Ascending aorta (tissue), 2 donors: Measurements from ENCODE around the gene INPP5J. TPM values are rescaled to one million over a fixed set of nuclear protein-coding genes. Genes with fewer than 3 reads are reported as not detected.

Experiments
- DNase-seq, 2 donors: peaks; one replicate each; pipeline ENCODE4 v3.0.0-alpha.2; 2019; ENCODE audit warnings: low spot score in 2 of 2
- H3K27ac ChIP-seq, 2 donors: fragments of 200-600 bp; sonication (generic); one replicate each; pipeline ENCODE4 v1.5.1; 2016 to 2017; ENCODE audit warnings: mild to moderate bottlenecking in 1 of 2
- H3K27me3 ChIP-seq: fragments of 200-600 bp; sonication (generic); one replicate; pipeline ENCODE4 v1.5.1; 2017
- H3K36me3 ChIP-seq, 2 donors: fragments of 200-600 bp; sonication (generic); one replicate each; pipeline ENCODE4 v1.5.1; 2016
- H3K4me1 ChIP-seq, 2 donors: fragments of 200-600 bp; sonication (generic); one replicate each; pipeline ENCODE4 v1.5.1; 2016 to 2017; ENCODE audit warnings: mild to moderate bottlenecking in 1 of 2
- H3K4me3 ChIP-seq, 2 donors: fragments of 200-600 bp; sonication (generic); one replicate each; pipeline ENCODE4 v1.5.1; 2016 to 2017; ENCODE audit warnings: mild to moderate bottlenecking in 1 of 2
- H3K9me3 ChIP-seq, 2 donors: fragments of 200-600 bp; sonication (generic); one replicate each; pipeline ENCODE4 v1.5.1; 2016
- intact Hi-C: fragments of 100-400 bp; cut with DNase I; formaldehyde crosslinking; loops from one replicate; pipeline ENCODE4 v1.15.1; 2023
- total RNA-seq: library from RNA; depleted of rRNA; stranded (reverse); fragments of >200 nt; gene quantifications from one replicate; pipeline ENCODE4 v1.1.0, GENCODE V29; 2016
- TF ChIP-seq, protein P1 (sequence below), 3 experiments: fragments of 200-600 bp in 2 of 3; fragments of 450-650 bp in 1 of 3; sonication (generic) in 2 of 3; IDR thresholded peaks; one replicate each; pipeline ENCODE4 v1.5.1; 2016 to 2019; ENCODE audit warnings: antibody characterized with exemption in 3 of 3, mild to moderate bottlenecking in 1 of 3, moderate library complexity in 1 of 3

Gene INPP5J
- total RNA-seq, 1 donor from 2014 or later, result 1.3 TPM

DNA sequence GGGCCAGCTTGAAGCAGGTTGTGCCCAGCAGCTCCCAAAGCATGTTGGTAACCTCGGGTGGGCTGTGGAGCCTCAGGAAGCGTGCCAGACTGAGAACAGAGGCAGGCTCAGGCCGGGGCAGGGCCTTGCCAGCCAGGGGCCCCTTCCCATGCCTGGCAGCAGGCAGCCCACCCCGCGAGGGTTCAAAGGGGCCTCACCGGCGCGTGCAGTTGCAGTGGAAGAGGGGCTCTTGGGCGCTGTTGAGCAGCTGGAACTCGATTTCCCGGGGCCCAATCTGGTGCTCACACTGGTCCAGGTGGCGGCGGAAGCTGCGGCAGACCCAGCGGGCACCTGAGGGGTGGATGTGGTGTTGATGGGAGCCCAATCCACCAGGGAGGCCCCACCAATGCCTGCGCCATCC is 13.9 kb downstream of the INPP5J start:
- Histone ChIP-seq H3K27me3 (no peaks in the 10 kb centered on the region), H3K9me3 (no peaks in the 10 kb centered on the region), H3K27ac (no peak overlapping the region), H3K4me3 (no peak overlapping the region), H3K36me3 (no peaks in the 10 kb centered on the region), H3K4me1 (peaks cover 0 to 6% of the 10 kb centered on the region in 2 donors)
- intact Hi-C loops, result no loop called here
- DNase-seq, result no peak
- TF ChIP-seq, protein P1, sequence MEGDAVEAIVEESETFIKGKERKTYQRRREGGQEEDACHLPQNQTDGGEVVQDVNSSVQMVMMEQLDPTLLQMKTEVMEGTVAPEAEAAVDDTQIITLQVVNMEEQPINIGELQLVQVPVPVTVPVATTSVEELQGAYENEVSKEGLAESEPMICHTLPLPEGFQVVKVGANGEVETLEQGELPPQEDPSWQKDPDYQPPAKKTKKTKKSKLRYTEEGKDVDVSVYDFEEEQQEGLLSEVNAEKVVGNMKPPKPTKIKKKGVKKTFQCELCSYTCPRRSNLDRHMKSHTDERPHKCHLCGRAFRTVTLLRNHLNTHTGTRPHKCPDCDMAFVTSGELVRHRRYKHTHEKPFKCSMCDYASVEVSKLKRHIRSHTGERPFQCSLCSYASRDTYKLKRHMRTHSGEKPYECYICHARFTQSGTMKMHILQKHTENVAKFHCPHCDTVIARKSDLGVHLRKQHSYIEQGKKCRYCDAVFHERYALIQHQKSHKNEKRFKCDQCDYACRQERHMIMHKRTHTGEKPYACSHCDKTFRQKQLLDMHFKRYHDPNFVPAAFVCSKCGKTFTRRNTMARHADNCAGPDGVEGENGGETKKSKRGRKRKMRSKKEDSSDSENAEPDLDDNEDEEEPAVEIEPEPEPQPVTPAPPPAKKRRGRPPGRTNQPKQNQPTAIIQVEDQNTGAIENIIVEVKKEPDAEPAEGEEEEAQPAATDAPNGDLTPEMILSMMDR (IDR thresholded peaks at IDR 0.05), result no peak

DNA sequence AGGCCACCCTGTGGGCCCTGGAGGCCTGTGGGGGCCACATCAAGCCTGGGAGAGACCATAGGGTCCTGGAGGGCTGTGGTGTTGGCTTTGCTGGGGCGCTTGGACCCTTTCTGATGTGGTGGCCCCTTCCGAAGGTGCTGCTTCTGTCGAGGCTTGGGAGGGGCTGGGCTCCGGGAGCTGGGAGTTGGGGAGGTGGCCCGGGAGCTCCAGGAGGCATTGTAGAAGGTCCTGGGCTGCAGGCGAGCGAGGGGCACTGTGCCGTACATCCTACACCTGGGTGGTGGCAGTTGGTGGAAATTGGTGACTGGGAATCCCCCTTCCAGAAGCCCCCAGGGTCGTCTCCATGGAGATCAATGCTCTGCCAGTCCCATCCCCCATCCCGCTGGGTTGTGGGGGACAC is 15.0 kb downstream of the INPP5J start:
- no peaks in the 10 kb centered on the region for H3K36me3 ChIP-seq
- H3K27me3 ChIP-seq, result no peaks in the 10 kb centered on the region
- peaks cover 0 to 9% of the 10 kb centered on the region in 2 donors for H3K4me1 ChIP-seq
- intact Hi-C loops, result no loop called here
- no peak overlapping the region for H3K27ac ChIP-seq
- no peak overlapping the region for H3K4me3 ChIP-seq
- no peak for DNase-seq
- no peaks in the 10 kb centered on the region for H3K9me3 ChIP-seq
- TF ChIP-seq, protein P1 (IDR thresholded peaks at IDR 0.05), result no peak

DNA sequence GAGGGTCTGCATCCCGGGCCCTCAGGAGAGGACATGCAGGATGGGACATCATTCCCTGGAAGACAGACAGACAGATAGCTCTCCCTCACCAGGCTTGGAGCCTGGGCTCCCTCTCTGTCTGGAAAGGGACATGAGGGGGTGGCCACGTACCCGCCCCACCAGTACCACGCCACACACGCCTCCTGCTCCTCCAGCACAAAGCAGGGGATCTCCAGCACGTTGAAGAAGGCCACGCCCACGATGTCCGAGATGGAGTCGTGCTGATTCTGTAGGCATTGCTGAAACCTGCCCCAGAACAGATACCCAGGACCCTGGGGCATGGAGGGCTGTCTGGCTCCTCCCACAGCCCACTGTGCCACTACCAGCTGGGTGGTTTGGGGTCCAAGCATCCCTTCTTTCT is 15.4 kb downstream of the INPP5J start:
- Histone ChIP-seq H3K27me3 (no peaks in the 10 kb centered on the region), H3K27ac (no peak overlapping the region), H3K9me3 (no peaks in the 10 kb centered on the region), H3K4me1 (peaks cover 0 to 11% of the 10 kb centered on the region in 2 donors), H3K36me3 (no peaks in the 10 kb centered on the region), H3K4me3 (no peak overlapping the region)
- TF ChIP-seq, protein P1 (IDR thresholded peaks at IDR 0.05), result no peak
- intact Hi-C loops, result no loop called here
- no peak for DNase-seq

DNA sequence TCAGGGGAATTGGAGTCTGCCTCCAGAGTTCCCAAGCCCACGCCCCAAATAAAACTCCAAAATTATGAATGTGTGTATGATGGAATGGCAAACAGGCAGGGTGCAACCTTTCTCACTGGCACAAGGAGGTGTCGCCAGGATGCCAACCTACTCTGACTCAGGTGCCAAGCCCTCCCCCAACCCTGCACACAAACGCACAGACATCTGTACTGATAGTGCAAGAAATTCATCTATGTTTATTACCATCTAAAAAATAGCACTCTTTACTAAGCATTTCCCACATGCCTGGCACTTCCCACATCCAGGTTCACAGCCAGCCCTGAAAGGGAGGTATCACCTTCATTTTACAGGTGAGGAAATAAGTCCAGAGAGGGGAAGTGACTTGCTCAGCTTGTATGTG is 16.3 kb downstream of the INPP5J start:
- intact Hi-C loops, result no loop called here
- no peak for DNase-seq
- Histone ChIP-seq H3K9me3 (no peaks in the 10 kb centered on the region), H3K36me3 (no peaks in the 10 kb centered on the region), H3K4me3 (no peak overlapping the region), H3K27me3 (no peaks in the 10 kb centered on the region), H3K27ac (no peak overlapping the region), H3K4me1 (peaks cover 0 to 11% of the 10 kb centered on the region in 2 donors)
- TF ChIP-seq, protein P1 (IDR thresholded peaks at IDR 0.05), result no peak

DNA sequence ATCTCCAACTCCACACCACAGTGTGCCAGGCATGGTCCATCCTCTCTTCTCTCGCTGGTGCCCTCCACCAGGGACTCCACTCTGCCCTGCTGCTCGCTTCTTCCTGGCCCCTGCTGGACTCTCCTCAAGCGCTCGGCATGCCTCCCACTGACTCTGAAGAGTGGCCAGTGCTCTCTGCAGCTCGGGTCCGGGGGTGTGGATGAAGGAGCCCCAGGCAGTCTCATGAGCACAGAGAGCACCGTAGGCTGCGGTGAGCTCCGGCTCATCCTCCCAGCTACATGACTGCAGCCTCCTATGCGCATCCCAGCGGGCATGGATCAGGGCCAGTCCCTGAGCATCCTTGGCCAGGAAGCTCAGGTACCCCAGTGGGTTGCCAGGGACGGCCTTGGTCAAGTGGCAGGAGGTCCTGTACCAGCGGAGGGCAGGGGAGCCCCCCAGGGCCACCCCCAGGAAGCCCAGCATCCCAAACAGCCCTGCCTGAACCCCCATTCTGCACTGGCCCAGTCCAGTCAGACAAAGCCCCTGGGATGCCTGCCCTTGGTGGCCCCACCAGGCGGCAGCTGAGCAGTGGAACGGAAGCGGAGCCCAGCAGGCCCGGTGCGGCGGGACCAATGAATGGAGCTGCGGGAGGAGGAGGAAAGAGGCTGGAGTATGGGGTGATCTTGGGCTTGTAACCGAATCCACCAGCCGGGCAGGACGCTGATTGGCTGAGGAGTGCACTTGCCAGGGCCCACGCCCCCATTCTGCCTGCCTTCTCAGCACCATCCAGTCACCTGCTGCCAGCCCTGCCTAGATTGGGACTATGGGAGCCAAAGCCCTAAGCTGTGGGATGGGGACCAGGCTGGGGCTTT is 17.3 kb downstream of the INPP5J start, which contains the start of gene PLA2G3:
TSS of gene PLA2G3 (minus strand) at position 643 of the 851 bp plus-strand sequence. CDS start at position 489, 154 bp downstream.
- Histone ChIP-seq H3K4me3 (no peak within 1 kb of the TSS), H3K9me3 (no peaks in the 10 kb centered on the region), H3K27ac (no peak within 1 kb of the TSS), H3K27me3 (no peaks in the 10 kb centered on the region), H3K4me1 (peaks cover 0 to 11% of the 10 kb centered on the region in 2 donors), H3K36me3 (no peaks in the 10 kb centered on the region)
- TF ChIP-seq, protein P1 (IDR thresholded peaks at IDR 0.05), result no peak
- DNase-seq, result no peak
- intact Hi-C loops, result no loop called here
